Activated naive CD4-positive, alpha-beta T cell treated with anti-CD3 and anti-CD28 coated beads, Interleukin-2, amount 10 ng/mL, durations not matched to agents 7 days and 5 days (primary cell): ENCODE data around the gene DCAF4L1.

Experiments used
- CTCF ChIA-PET: fragments of 350-600 bp; sonication (Branson Sonifier 250); formaldehyde crosslinking; loops from one replicate; lab custom pipeline; 2021; ENCODE audit warnings: antibody characterized with exemption; lab: Charles Lee
- DNase-seq: peaks from one replicate; pipeline ENCODE4 v3.0.0-alpha.2; 2020
- H3K27ac Mint-ChIP-seq: one replicate; pipeline ENCODE4 v1.8.0; 2021; ENCODE audit warnings: mild to moderate bottlenecking, moderate library complexity, mixed read lengths
- H3K27me3 Mint-ChIP-seq: one replicate; pipeline ENCODE4 v1.8.0; 2021; ENCODE audit warnings: mild to moderate bottlenecking, mixed read lengths
- H3K36me3 Mint-ChIP-seq: one replicate; pipeline ENCODE4 v1.8.0; 2021; ENCODE audit warnings: mixed read lengths
- H3K4me1 Mint-ChIP-seq: one replicate; pipeline ENCODE4 v1.8.0; 2021; ENCODE audit warnings: mixed read lengths
- H3K4me3 Mint-ChIP-seq: one replicate; pipeline ENCODE4 v1.8.0; 2021; ENCODE audit warnings: mild to moderate bottlenecking, moderate library complexity, mixed read lengths
- H3K9me3 Mint-ChIP-seq: one replicate; pipeline ENCODE4 v1.8.0; 2021; ENCODE audit warnings: mixed read lengths

Gene DCAF4L1

GRCh38 chr4:41999321-41999720 lies 17.8 kb downstream of the DCAF4L1 start:
- peaks cover 21% of the 10 kb centered on the region for H3K36me3 Mint-ChIP-seq
- DNase-seq: no peak
- H3K4me1 Mint-ChIP-seq: peaks cover 2% of the 10 kb centered on the region
- H3K4me3 Mint-ChIP-seq: no peak overlapping the region
- H3K27me3 Mint-ChIP-seq: no peaks in the 10 kb centered on the region
- CTCF ChIA-PET: interaction anchor here (0.6 kb wide), 1 partner anchor 77 kb away, joined by 3 read pairs; no protein-coding TSS in a partner anchor
- H3K27ac Mint-ChIP-seq: no peak overlapping the region
- H3K9me3 Mint-ChIP-seq: no peaks in the 10 kb centered on the region

GRCh38 chr4:42008011-42008786 lies 26.6 kb downstream of the DCAF4L1 start:
- no peaks in the 10 kb centered on the region for H3K4me1 Mint-ChIP-seq
- no peaks in the 10 kb centered on the region for H3K9me3 Mint-ChIP-seq
- CTCF ChIA-PET: no interaction called here
- H3K36me3 Mint-ChIP-seq: peaks cover 48% of the 10 kb centered on the region
- H3K27ac Mint-ChIP-seq: no peak overlapping the region
- DNase-seq: no peak
- no peaks in the 10 kb centered on the region for H3K27me3 Mint-ChIP-seq
- no peak overlapping the region for H3K4me3 Mint-ChIP-seq

GRCh38 chr4:42015438-42015837 lies 33.9 kb downstream of the DCAF4L1 start:
- no peak overlapping the region for H3K27ac Mint-ChIP-seq
- CTCF ChIA-PET: no interaction called here
- no peak for DNase-seq
- H3K4me3 Mint-ChIP-seq: no peak overlapping the region
- peaks cover 19% of the 10 kb centered on the region for H3K36me3 Mint-ChIP-seq
- no peaks in the 10 kb centered on the region for H3K4me1 Mint-ChIP-seq
- H3K9me3 Mint-ChIP-seq: no peaks in the 10 kb centered on the region
- no peaks in the 10 kb centered on the region for H3K27me3 Mint-ChIP-seq

- H3K27me3 Mint-ChIP-seq: no peaks in the 10 kb centered on the region
- no peaks in the 10 kb centered on the region for H3K4me1 Mint-ChIP-seq
- H3K4me3 Mint-ChIP-seq: no peak overlapping the region
- no peak overlapping the region for H3K27ac Mint-ChIP-seq
- peaks cover 19% of the 10 kb centered on the region for H3K36me3 Mint-ChIP-seq
- H3K9me3 Mint-ChIP-seq: no peaks in the 10 kb centered on the region
- CTCF ChIA-PET: no interaction called here
- DNase-seq: no peak
Measured at GRCh38 chr4:42018451-42018850, 36.9 kb downstream of the DCAF4L1 start.
